Measurements from ENCODE around the gene DOCK2.
"Not testable (repeated sequence)": the region's sequence is repeated elsewhere in the genome, so short reads cannot be mapped to it uniquely, and the experiment has no call there.

DOCK2 gene

DNA sequence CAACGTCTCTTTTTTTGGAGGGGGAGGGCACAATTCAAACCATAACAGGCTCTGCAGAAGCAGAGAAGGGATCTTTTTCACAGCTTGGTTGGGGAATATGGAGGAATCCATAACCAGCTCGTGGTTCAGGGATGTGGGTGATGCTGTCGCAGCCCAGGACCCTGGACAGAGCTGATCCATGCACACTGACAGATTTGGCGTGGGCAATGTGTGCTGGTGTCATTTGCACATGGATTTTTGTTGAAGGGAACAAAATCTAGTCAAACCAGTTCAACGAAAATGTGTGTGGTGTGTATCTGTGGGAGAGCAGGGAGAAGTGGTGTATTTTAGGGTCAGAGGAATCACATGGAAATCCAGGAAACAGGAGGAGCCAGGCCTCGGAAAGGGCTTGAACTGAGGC lies 4.2 kb downstream of the DOCK2 start:
- DNase-seq (ENCODE audit: low spot score): no peak

DNA sequence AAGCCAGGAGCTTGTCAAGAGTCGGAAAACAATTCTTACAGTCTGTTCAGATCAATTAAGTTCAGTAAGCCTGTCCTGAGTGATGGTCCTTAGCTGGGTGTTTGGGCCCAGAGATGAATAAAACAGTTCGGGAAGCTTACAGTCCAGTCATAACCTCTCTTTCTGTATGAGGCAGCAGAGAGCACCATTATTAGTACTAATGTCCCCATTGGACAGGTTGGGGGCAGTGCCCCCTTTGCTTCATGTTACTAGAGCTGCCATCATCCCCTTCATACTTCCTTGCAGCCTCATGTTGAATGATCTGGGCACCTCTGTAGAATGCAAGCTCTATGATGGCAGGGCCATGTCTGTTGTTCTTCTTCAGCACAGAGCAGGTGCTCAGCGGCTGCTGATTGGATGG lies 9.8 kb downstream of the DOCK2 start:
- DNase-seq (ENCODE audit: low spot score): no peak

DNA sequence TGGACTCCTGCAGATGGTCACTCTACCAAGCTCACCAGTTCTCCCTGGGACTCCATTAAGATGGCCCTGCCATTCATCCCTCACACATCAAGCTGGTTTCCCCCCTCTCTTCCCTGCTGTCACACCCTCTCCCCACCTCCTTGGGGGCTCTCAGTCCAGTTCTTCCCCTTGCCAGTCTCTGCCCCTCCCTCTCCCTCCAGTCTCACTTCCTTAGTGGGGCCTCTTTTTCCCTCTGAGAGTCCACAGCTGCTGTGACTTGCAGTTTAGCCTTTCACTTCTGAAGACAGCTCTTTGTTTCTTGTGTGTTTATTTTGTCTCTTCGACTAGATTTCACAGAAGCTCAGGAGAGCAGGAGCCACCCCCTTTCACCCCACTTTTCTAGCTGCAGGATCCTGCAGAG lies 10.5 kb downstream of the DOCK2 start:
- DNase-seq (ENCODE audit: low spot score): peak; percentile 42

DNA sequence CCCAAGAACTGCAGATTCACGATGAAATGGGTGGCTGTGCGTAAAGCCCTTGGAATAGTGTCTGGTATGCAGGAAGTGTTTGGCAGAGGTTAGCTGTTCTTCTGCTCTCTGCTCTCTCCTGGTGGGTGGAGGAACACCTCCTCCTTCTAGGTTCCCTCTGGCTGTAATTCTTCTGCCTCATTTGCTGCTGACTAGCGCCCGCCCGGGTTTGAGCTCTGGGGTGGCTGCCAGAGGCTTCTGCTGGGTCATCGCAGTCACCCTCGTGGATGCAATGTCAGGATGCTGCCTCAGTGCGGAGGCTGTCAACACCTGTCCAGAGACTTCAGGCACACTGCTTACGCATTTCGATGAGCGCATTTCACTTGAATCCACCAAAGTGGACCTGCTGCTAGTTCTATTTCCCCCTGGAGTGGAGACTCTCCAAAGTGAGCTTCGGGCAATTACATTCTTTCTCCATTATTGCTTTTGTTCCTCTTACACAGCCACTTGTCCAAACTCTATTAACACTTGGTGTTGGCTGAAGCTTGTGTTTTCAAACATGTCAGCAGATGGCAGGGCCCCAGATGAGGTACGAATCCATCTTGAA lies 11.7 kb downstream of the DOCK2 start:
- DNase-seq (ENCODE audit: low spot score): no peak

DNA sequence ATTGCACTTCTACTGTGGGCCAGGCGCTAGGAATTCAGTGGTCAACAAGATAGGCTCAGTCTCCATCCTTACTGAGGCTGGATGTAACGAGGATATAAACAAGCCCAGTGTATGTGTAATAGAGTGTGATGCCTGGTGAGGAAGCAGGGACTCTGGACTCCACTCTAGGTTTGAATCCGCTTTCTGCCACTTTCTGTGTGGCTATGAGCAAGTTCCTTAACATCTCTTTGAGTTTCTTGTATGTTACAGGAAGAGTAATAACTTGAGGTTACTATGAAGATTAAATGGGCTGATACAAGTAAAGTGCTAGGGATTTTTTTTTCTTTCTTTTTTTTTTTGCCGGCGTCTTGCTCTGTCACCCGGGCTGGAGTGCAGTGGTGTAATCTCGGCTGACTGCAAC lies 12.4 kb downstream of the DOCK2 start:
- no peak for DNase-seq (ENCODE audit: low spot score)

DNA sequence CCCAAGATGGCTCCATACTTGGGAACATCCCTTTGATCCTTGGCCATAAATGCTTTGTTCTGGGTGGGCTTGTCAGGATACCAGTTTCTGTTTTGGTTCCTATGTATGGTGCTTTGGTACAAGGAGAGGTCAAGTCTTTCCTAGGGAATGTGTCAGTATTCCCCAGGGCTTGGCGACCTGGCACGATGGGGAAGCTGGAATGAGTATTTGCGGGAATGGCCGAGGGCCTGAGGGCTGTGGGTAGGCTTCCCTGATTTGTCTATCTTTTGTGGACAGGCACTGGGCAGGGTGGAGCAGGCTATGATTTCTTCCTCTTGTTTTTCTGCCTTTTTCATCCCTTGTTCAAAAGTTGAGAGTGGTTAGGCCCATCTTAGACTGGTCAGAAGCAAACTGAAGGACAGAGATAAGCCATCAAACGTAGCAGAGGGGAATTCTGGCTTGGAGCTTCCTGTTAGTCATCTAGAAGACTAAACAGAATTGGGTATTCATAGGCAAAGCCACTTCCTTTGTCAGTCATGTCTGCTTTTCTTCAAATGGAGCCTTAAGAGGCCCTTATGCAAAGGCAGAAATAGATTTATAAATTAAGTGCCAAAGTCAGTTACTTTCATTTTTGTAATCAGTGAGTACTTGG lies 13.7 kb downstream of the DOCK2 start:
- DNase-seq (ENCODE audit: low spot score): no peak

DNA sequence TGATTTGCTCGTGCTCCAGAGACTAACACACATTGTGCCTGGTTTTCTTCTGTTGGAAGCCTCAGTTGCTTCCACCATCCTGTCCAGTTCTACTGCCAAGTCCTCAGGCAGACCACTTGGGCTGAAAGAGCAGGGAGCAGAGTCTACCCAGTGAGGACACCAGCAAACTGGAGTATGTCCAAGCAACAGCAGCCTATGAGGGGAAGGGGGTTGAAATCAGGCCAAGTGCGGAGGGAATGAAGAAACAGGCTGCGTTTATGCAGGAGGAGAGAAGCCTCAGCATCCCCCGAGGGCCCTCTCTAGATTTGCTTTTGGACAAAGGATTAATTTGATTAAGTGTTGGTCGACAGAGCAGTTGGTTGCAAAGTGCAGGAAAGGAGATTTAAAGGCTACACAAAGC lies 14.5 kb downstream of the DOCK2 start:
- no peak for DNase-seq (ENCODE audit: low spot score)

DNA sequence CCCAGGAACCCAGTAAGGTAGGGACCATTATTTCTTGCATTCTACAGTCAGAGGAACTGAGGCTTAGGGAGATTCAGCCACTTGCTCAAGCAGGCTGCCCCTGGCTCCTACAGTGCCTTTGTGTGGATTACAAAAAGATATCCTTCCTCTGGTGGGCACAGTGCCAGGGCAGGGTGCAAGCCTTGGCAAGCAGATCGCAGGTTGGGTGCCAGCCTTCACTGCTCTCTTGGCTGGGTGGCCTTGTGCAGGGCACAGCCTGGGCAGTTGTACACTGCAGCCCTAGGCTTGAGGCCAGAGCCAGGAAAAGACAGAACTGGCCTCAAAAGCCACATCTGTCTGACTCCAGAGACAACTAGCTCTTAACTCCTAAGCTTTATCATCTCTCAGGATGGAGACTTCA lies 15.0 kb downstream of the DOCK2 start:
- DNase-seq (ENCODE audit: low spot score): peak; percentile 11

DNA sequence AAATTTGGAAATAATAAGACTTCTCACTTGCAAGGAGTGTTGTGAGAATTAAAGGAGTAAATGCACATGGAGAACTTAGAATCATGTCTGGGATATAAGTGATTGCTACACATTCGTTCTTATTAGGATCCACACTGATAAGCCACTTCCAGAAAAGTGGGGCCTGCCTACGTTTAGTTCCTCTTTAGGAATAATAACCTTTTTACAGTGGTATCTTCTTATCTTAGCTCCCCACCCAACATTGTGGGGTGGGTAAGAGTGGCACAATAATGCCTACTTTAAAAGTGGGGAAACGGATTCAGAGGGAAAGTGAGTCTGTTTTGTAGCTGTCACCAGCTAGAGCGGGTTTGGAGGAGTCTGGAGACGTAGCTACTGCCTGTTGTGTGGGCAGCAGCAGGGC lies 16.0 kb downstream of the DOCK2 start:
- no peak for DNase-seq (ENCODE audit: low spot score)

DNA sequence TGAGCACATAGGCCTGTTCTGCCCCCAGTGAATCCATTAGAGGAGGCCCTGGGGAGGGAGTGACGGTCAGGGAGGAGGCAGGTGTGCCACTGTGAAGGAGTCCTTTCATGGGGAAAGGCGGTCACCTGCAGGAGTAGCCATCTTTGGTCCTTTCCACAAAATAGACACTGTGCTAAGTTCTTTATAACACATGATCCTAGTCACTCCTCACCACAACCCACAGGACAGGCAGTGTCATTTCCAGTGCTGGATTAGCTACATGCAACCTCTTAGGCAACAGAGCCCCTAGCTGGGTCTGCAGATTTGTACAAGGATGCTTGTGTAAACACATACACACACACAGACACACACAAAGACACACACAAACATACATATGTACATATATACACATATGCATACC lies 18.3 kb downstream of the DOCK2 start:
- DNase-seq (ENCODE audit: low spot score): no peak

DNA sequence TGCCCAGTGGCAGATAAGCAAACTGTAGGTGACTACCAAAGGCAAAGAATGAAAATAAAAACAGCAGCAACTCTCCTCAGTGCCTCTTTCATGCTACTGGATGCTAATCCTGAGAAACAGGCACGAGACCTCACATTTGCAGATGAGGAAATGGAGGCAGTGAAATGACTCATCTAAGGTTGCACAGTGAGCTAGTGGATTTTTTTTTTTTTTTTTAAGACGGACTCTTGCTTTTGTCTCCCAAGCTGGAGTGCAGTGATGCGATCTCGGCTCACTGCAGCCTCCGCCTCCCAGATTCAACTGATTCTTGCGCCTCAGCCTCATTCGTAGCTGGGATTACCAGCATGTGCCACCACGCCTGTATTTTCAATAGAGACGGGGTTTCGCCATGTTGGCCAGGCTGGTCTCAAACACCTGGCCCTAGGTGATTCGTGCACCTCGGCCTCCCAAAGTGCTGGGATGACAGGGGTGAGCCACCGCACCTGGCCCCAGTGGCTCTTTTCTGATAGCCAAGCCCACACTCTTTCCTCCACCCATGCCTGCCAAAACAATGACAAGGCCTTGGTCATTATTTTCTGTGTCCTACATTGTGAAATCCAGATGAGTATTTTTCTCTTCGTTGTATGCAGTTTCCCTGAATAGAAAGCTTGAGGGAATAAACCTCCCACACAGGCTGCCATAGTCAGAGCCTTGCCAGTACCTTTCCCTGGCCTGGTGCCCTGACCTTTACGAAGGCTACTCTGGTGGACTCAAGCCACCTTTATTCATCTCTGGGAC lies 19.2 kb downstream of the DOCK2 start:
- no peak for DNase-seq (ENCODE audit: low spot score)

DNA sequence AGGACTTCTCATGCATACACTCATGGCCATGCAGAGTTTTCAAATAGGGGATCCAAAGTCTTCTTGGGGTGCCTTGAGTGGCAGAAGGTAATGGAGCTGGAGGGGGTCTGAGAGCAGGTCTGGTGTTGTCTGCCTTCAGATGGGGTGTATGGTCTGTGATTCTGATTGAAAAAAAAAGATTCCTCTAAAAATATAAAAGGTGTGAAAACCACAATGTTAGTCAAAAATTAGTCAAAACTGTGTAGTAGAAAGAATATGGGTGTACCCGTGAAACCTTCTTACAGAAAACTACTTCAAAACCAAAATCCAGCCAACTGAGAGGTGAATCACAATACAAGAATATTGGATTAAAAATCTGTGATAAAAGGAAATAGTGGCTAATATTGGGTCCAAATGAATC lies 20.1 kb downstream of the DOCK2 start:
- no peak for DNase-seq (ENCODE audit: low spot score)

DNA sequence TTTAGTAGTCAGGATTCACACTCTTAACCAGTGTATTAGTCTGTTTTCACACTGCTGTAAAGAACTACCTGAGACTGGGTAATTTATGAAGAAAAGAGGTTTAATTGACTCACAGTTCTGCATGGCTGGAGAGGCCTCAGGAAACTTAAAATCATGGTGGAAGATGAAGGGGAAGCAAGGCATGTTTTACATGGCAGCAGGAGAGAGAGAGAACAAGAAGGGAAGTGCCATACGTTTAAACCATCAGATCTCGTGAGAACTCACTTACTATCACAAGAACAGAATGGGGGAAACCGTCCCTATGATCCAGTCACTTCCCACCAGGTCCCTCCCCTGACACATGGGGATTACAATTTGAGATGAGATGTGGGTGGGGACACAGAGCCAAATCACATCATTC lies 25.4 kb downstream of the DOCK2 start:
- DNase-seq (ENCODE audit: low spot score): not testable (repeated sequence)

DNA sequence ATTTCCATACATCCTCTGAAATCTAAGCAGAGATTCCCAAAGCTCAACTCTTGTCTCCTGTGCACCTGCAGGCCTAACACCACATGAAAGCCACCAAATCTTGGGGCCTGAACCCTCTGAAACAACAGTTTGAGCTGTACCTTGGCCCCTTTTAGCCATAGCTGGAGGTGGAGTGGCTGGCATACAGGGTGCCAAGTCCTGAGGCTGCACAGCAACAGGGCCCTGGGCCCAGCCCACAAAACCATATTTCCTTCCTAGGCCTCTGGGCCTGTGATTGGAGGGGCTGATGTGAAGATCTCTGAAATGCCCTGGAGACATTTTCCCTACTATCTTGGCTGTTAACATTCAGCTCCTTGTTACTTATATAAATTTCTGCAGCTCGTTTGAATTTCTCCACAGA lies 26.5 kb downstream of the DOCK2 start:
- no peak for DNase-seq (ENCODE audit: low spot score)

DNA sequence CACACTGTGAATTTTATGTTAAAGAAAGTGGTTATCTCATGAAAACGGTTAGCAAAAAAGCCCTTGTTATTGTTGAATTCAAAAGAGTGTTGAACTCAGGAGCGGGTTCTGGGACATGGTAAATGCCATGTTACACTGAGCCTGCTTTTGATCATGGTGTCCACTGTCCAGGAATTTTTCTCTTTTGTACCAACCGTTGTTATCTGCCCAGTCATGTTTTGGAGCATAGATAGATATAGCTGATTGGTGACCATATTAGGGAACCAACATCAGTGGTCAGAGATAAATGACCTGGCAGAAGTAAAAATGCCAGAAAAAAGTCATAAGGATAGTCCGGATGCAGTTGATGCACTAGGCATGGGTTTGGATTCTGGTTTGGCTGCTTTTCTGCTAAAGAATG lies 29.3 kb downstream of the DOCK2 start:
- DNase-seq (ENCODE audit: low spot score): no peak

DNA sequence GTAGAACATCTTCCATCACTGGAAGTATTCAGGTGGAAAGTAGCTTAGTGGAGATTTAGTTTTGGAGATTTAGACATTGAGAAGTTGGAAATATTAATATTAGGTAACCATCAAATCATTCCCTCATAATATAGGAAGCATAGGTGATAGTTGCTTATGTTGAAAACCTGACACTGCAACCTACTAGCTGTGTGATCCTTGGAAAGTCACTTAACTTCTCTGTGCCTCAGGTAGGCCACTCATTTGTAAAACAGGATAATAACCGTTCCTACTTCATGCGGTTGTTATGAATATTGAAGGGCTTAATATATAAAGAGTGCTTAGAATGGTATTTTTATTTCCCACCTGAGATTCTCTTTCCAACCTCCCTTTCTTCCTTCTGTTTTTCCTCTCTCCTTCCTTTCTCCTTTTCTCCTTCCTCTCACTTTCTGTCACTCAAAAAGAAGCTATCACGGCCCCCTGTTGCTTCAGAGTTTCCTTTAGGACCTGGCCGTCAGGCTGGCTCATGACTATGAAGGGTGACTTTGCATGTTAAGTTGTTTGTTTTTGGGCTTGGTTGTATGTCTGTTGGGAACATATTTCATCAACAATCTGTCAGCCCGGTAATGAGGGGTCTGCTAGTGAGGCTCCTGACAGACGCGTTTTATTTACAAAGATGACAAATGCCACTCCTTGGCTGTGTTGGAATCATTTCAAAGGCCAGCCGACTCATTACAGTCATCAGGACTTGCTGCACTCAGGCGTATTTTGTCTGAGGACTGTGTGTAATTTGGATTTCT lies 31.0 kb downstream of the DOCK2 start:
- DNase-seq (ENCODE audit: low spot score): no peak

DNA sequence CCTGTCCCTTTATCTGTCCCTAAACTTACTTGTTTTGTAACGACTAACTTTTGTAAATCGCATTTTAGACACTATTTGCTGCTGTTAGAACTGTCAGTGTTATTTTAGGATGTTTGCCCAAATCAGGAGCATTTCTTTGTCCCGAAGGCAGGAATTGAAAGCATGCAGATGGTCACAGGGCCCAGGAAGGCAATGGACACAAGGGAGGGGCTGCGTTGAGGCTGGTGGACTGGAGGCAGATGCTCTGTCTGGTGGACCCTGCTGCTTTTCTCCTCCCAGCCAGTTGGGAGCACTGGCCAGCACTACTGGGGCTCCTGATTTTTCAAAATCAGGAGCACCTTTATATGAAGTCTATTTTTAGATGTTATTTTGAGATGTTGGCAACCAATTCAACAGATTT lies 31.7 kb downstream of the DOCK2 start:
- DNase-seq (ENCODE audit: low spot score): no peak

DNA sequence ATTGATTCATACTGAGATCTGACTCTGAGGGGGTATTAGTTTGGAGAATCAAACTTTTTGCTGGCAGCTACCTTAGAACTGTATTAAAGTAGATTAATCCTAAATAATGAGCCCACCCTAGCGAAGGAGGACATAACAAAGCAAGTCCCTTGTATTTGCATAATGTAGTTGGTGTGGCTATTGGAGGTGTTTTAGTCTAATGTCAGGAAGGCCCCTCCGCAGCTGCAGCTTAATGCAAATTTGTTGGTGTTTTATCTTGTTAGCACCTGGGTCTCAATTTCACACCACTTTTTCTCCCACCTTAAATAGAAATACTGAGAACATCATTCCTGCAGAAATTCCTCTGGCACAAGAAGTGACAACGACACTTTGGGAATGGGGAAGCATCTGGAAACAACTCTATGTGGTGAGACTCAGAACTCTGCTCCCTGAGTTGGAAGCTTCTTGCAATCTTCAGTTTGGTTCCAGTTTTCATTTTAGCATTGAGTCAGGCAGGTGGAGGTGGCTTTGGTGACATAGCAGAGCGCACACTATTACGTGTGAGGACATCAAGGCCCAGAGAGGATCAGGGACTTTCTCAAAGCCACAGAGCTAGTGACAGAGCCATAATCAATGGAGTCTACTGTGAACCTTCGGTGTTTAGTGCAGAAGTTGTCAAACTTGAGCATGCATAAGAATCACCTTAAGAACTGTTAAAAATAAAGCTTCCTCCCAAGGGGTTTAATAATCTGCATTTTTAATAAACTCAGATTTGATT lies 33.9 kb downstream of the DOCK2 start:
- no peak for DNase-seq (ENCODE audit: low spot score)

DNA sequence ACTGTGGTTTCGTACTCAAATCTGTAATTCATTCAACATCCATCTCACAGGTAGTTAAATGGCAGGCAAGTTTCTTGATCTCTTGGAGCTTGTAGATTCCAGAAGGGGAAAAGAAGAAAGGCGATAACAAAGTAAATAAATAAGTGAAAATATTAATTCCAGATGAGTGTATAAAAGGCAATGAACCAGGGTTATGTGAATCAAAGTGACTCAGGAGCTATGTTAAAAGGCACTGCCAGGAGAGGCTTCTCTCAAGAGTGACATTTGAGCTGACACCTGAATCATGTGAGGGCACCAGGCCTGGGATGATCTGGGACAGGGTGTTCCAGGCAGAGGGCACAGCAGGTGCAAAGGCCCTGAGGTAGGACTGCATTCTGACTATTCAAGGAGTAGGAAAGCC lies 45.0 kb downstream of the DOCK2 start:
- no peak for DNase-seq (ENCODE audit: low spot score)

DNA sequence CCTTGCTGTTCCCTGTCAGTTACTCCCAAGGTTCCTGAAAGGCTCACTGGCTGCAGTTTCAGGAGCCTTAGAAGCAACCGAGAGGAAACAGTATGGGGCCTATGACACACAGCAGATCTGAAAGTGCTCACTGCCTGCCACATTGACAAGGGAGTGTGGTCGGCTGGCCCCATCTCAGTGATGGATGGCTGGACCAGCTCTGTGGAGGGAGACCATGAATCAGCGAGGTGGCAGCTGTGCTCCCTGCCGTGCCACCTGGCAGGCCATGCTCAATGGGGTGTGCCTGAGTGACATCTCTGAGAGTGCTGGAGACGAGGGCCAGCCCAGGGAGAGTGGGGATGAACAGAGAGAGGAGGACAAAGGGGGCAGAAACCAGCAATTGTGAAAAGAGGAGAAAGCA lies 49.1 kb downstream of the DOCK2 start:
- DNase-seq (ENCODE audit: low spot score): no peak

DNA sequence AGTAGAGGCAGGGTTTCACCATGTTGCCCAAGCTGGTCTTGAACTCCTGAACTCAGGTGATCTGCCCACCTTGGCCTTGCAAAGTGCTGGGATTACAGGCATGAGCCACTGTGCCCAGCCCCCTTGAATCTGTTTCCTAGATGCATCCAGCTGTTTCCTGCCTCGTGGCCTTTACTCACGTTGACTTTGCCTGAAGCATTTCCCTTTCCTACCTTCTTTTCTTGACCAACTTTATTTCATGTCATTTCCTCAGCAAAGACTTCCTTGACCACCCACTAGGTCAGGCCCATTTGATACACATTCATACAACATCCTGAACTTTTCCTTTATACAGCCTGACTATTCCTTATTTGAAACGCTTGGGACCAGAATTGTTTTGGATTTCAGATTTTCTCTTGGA lies 51.0 kb downstream of the DOCK2 start:
- no peak for DNase-seq (ENCODE audit: low spot score)

DNA sequence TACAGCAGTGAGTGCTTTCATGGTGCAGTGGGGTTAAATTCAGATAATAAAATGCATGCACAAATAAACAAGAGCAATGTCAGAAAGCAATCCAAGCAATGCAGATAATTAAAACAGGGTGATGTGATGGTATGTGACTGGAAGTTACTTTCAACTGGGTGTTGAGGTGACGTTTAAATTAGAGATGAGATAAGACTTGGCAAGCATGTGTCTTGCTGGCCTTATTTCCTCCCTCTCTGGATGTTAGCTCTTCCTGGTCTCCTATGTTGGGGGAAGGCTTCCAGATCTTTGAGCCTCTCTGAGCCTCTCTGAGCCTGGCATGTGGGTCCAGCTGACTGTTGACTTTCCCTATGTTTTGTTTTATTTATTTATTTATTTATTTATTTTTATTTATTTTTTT lies 54.4 kb downstream of the DOCK2 start:
- no peak for DNase-seq (ENCODE audit: low spot score)
